HCT116 (cell line): ENCODE measurements around the gene SMAD7. TPM values are rescaled to one million over a fixed set of nuclear protein-coding genes. Genes with fewer than 3 reads are reported as not detected.

ENCODE experiments used
- ATAC-seq: fragments of 200-7000 bp; cut with Tn5 transposase; 2 replicates; pipeline ENCODE4 v1.9.1; 2020; ENCODE audit warnings: mild to moderate bottlenecking, moderate library complexity
- Bru-seq: library from RNA; stranded (reverse); fragments of 400-500 nt; gene quantifications from one replicate; lab custom pipeline; 2021; lab: Mats Ljungman, UMichigan
- BruChase-seq, 2 experiments: library from RNA; stranded (reverse); fragments of 400-500 nt; gene quantifications; one replicate each; lab custom pipeline; 2021; lab: Mats Ljungman, UMichigan
- BruUV-seq: library from RNA; stranded (reverse); fragments of 400-500 nt; replicated peaks from 2 replicates; lab custom pipeline; 2021; lab: Mats Ljungman, UMichigan
- CTCF ChIA-PET: fragments of 300-600 bp; sonication (Branson Sonifier 250); formaldehyde crosslinking; loops from one replicate; lab custom pipeline; 2021; ENCODE audit warnings: antibody characterized with exemption; lab: Charles Lee
- POLR2A ChIA-PET: fragments of 300-600, 350-600 bp; sonication (Branson Sonifier 250); formaldehyde crosslinking; loops from one replicate; lab custom pipeline; 2021; ENCODE audit warnings: antibody characterized with exemption; lab: Charles Lee
- RAD21 ChIA-PET, 2 experiments: fragments of 300-600 bp; sonication (Branson Sonifier 250); formaldehyde crosslinking; loops; one replicate each; lab custom pipeline; 2023; ENCODE audit warnings: low total read pairs in 2 of 2; ENCODE audit not compliant: uncharacterized antibody in 2 of 2, unreplicated experiment in 2 of 2, low non-redundant PET in 1 of 2; lab: Charles Lee
- DNase-seq: peaks from one replicate; pipeline ENCODE4 v3.0.0-alpha.2; 2010; ENCODE audit warnings: low read depth, low spot score
- H2AFZ ChIP-seq: fragments of 200-600 bp; shearing (Covaris generic), sonication (generic); 2 replicates; pipeline ENCODE4 v1.6.1; 2017; ENCODE audit warnings: low read depth, mixed run types, mixed read lengths, antibody characterized with exemption, low read length; ENCODE audit not compliant: poor library complexity, severe bottlenecking
- H3K27ac ChIP-seq: 2 replicates; pipeline ENCODE4 v1.5.1; 2012; ENCODE audit warnings: low read depth, low read length
- H3K27me3 ChIP-seq: fragments of 200-600 bp; sonication (generic); 2 replicates; pipeline ENCODE4 v1.6.1; 2016; ENCODE audit warnings: mixed run types, low read length, mixed read lengths; ENCODE audit not compliant: insufficient read depth
- H3K36me3 ChIP-seq, 2 experiments: fragments of 200-500 bp in 1 of 2; fragments of 200-600 bp in 1 of 2; sonication (Bioruptor generic) in 1 of 2; sonication (generic) in 1 of 2; 2 replicates each; pipeline versions ENCODE4 v1.5.1 to v1.6.1; 2014 to 2016; ENCODE audit warnings: low read length in 2 of 2, inconsistent platforms in 1 of 2, mixed read lengths in 1 of 2, mixed run types in 1 of 2; ENCODE audit not compliant: insufficient read depth in 2 of 2, control insufficient read depth in 1 of 2
- H3K4me1 ChIP-seq, 2 experiments: fragments of 200-600 bp in 1 of 2; sonication (generic) in 1 of 2; 2 replicates each; pipeline versions ENCODE4 v1.5.1 to v1.6.1; 2012 to 2017; ENCODE audit warnings: low read length in 2 of 2, inconsistent platforms in 1 of 2, mild to moderate bottlenecking in 1 of 2, mixed read lengths in 1 of 2, mixed run types in 1 of 2, moderate library complexity in 1 of 2; ENCODE audit not compliant: insufficient read depth in 2 of 2, control insufficient read depth in 1 of 2
- H3K4me2 ChIP-seq: fragments of 200-600 bp; sonication (generic); 2 replicates; pipeline ENCODE4 v1.6.1; 2017; ENCODE audit warnings: mixed run types, low read length, mixed read lengths
- H3K4me3 ChIP-seq, 2 experiments: fragments of 200-600 bp in 1 of 2; sonication (generic) in 1 of 2; replicated peaks in 1 of 2; 2 replicates each; pipeline ENCODE4 v1.5.1; 2011 to 2016; ENCODE audit warnings: low read length in 2 of 2, control low read depth in 1 of 2, low read depth in 1 of 2, mild to moderate bottlenecking in 1 of 2, mixed read lengths in 1 of 2, mixed run types in 1 of 2
- H3K79me2 ChIP-seq: fragments of 200-600 bp; sonication (generic); 2 replicates; pipeline ENCODE4 v1.6.1; 2017; ENCODE audit warnings: mild to moderate bottlenecking, mixed run types, low read length, moderate library complexity, mixed read lengths; ENCODE audit not compliant: insufficient read depth
- H3K9ac ChIP-seq: fragments of 200-600 bp; sonication (generic); 2 replicates; pipeline ENCODE4 v1.6.1; 2016; ENCODE audit warnings: low read length, mixed read lengths
- H3K9me2 ChIP-seq: fragments of 200-600 bp; sonication (generic), shearing (Covaris generic); 2 replicates; pipeline ENCODE4 v1.6.1; 2017; ENCODE audit warnings: mixed run types, mild to moderate bottlenecking, moderate library complexity; ENCODE audit not compliant: insufficient read depth
- H3K9me3 ChIP-seq, 2 experiments: fragments of 200-500 bp in 1 of 2; fragments of 200-600 bp in 1 of 2; sonication (Bioruptor generic) in 1 of 2; sonication (generic) in 1 of 2; 2 replicates each; pipeline ENCODE4 v1.6.1; 2014 to 2017; ENCODE audit warnings: low read length in 2 of 2, mixed read lengths in 2 of 2, inconsistent platforms in 1 of 2, low read depth in 1 of 2, mild to moderate bottlenecking in 1 of 2, mixed run types in 1 of 2, moderate library complexity in 1 of 2; ENCODE audit not compliant: control insufficient read depth in 1 of 2, insufficient read depth in 1 of 2
- H4K20me1 ChIP-seq: fragments of 200-600 bp; sonication (generic), shearing (Covaris generic); 2 replicates; pipeline ENCODE4 v1.6.1; 2017; ENCODE audit warnings: mixed run types, mild to moderate bottlenecking, moderate library complexity; ENCODE audit not compliant: insufficient read depth
- EZH2phosphoT487 ChIP-seq: fragments of 200-600 bp; IDR thresholded peaks from 2 replicates; pipeline ENCODE4 v1.6.1; 2018; ENCODE audit warnings: antibody characterized with exemption, borderline replicate concordance
- FOSL1 ChIP-seq: IDR thresholded peaks from 2 replicates; pipeline ENCODE4 v1.6.1; 2012; ENCODE audit warnings: low read depth
- POLR2AphosphoS5 ChIP-seq: IDR thresholded peaks from 2 replicates; pipeline ENCODE4 v1.6.1; 2011; ENCODE audit warnings: mild to moderate bottlenecking, low read depth, low read length, moderate library complexity
- SIN3A ChIP-seq: IDR thresholded peaks from 2 replicates; pipeline ENCODE4 v1.6.1; 2012; ENCODE audit warnings: low read depth
- SP1 ChIP-seq: IDR thresholded peaks from 2 replicates; pipeline ENCODE4 v1.6.1; 2012; ENCODE audit warnings: low read depth
- intact Hi-C: fragments of 100-400 bp; cut with micrococcal nuclease; formaldehyde crosslinking; loops from 2 replicates; pipeline ENCODE4 v1.10.0; 2022
- long read RNA-seq: library from polyadenylated mRNA; unstranded; transcript quantifications from one replicate; pipeline ENCODE4 v2.0.0, GENCODE V29; 2021; ENCODE audit not compliant: unreplicated experiment
- polyA plus RNA-seq: library from polyadenylated mRNA; unstranded; fragments of >200 nt; gene quantifications from 2 replicates; pipeline ENCODE4 v1.2.1, GENCODE V29; 2012; ENCODE audit warnings: missing spikeins
- total RNA-seq: library from RNA; stranded (reverse); gene quantifications from one replicate; pipeline ENCODE4 v1.2.1, GENCODE V29; 2021; ENCODE audit not compliant: unreplicated experiment

The SMAD7 gene, protein sequence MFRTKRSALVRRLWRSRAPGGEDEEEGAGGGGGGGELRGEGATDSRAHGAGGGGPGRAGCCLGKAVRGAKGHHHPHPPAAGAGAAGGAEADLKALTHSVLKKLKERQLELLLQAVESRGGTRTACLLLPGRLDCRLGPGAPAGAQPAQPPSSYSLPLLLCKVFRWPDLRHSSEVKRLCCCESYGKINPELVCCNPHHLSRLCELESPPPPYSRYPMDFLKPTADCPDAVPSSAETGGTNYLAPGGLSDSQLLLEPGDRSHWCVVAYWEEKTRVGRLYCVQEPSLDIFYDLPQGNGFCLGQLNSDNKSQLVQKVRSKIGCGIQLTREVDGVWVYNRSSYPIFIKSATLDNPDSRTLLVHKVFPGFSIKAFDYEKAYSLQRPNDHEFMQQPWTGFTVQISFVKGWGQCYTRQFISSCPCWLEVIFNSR
- total RNA-seq (7.2 TPM), Bru-seq, nascent RNA (percentile 52 among the genes with signal in this experiment), BruChase-seq, experiment 1, labeled RNA remaining after a 6-hour chase (percentile 43 among the genes with signal in this experiment), BruChase-seq, experiment 2, labeled RNA remaining after a 2-hour chase (percentile 49 among the genes with signal in this experiment)
- 3.6 and 4.2 TPM in 2 replicates for polyA plus RNA-seq
- long read RNA-seq, full-length matches to known transcripts: 13 of 17 reads
- long read RNA-seq, partial matches to known transcripts: 0 of 17 reads
- long read RNA-seq, other reads (novel, unspliced or antisense): 4 of 17 reads

DNA sequence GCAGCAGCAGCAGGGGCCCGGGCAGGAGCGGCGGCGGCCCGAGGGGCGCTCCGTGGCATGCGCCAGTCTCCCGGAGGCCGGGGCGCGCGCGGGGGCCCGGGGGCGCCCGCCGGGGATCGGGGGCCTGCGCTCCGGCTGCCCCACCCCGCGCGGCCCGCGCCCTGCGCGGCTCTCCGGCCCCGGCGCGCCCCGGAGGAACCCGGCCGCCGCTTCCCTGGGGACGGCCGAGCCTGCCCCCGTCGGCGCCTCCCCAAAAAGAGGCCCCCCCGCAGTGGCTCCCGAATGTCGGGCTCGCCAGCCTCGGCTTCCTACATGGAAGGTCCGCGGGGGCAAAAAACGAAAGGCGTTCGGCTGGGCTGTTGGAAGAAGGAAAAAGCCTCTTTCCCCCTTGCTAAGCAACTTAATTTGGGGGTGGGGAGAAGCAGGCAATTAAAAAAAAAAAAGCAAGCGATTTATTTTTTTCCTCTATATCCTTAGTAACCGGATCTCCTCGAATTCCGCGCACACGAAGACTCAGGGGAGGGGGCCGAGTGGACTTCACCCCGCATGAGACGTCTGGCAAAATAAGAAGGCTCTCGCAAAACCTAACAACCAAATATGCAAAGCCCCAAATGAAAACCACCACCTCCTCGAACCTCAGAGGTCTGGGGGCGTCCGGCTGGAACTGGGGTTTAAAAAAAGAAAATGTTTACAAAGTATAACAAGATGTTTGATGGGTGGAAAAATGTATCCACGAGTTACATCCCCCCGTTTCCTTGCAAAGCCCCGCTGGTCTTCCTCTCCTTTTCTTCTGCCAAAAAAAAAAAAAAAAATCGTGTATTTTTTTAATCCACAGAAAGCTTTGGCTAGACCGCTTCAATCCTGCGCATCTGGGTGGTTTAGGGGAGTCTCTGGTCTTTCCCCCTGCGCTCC is at the start of gene SMAD7:
SMAD7 (minus strand) TSS at position 430 of the 912 bp plus-strand sequence. CDS start 541 bp downstream, outside the sequence.
- no peaks in the 10 kb centered on the region for H3K9me2 ChIP-seq
- CTCF ChIA-PET: no interaction called here
- RAD21 ChIA-PET: no interaction called here
- H3K27me3 ChIP-seq: peaks cover 18% of the 10 kb centered on the region; the same call in 1 of the 2 replicates
- DNase-seq (no peak), ATAC-seq (no peak)
- peaks cover 49 to 79% of the 10 kb centered on the region in 2 experiments for H3K4me1 ChIP-seq
- intact Hi-C loops: no loop called here
- H3K9me3 ChIP-seq: no peaks in the 10 kb centered on the region
- H3K27ac ChIP-seq: peak within 1 kb of the TSS; percentile 56; the same call in 1 of the 2 replicates
- BruUV-seq: TSS peak; percentile 73
- H4K20me1 ChIP-seq: no peaks in the 10 kb centered on the region
- peak within 1 kb of the TSS; percentile 79 for H3K4me2 ChIP-seq
- H3K4me3 ChIP-seq: peak within 1 kb of the TSS; percentile 39 to 65
- no peak within 1 kb of the TSS for H2AFZ ChIP-seq
- TF ChIP-seq SP1: no peak
- peak; percentile 98; the same call in 1 of the 2 replicates for TF ChIP-seq EZH2phosphoT487
- peak within 1 kb of the TSS; percentile 59 for H3K9ac ChIP-seq
- no peaks in the 10 kb centered on the region for H3K36me3 ChIP-seq
- H3K79me2 ChIP-seq: peaks cover 23% of the 10 kb centered on the region
- POLR2A ChIA-PET: no interaction called here

DNA sequence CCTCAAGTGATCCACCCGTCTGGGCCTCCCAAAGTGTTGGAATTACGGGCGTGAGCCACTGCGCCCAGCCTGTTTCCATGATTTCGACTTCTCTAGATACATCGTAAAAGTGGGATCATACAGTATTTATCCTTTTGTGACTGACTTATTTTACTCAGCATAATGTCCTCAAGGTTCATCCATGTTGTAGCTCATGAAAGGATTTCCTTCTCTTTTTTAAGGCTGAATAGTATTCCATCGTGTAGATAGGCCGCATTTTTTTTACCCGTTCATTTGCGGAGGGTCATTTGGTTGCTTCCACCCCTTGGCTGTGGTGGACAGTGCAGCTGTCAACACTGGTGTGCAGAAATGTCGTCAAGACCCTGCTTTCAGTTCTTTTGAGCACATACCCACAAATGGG is 48.8 kb upstream of the SMAD7 start:
- POLR2A ChIA-PET: no interaction called here
- no TSS peak for BruUV-seq
- DNase-seq (no peak), ATAC-seq (no peak)
- Histone ChIP-seq H3K4me1 (peaks cover 31 to 44% of the 10 kb centered on the region in 2 experiments), H3K27ac (no peak overlapping the region), H3K9ac (no peak overlapping the region), H3K4me2 (no peak overlapping the region)
- no peak for TF ChIP-seq FOSL1
- TF ChIP-seq EZH2phosphoT487: no peak
- no peak for TF ChIP-seq SIN3A
- no peak for TF ChIP-seq POLR2AphosphoS5
- TF ChIP-seq, all 23 proteins: peak for 0
- ChIA-PET RAD21 (interaction anchor here in 1 of 2 experiments (0.6 kb wide), 1 partner anchor 195 kb away, joined by 4 read pairs; no protein-coding TSS in a partner anchor), CTCF (no interaction called here)
- no peak overlapping the region for H3K4me3 ChIP-seq
- intact Hi-C loops: loop anchor here (5.0 kb wide), 1 partner anchor 57 kb away; no protein-coding TSS in a partner anchor
- H3K79me2 ChIP-seq: no peaks in the 10 kb centered on the region
- H3K9me3 ChIP-seq: no peaks in the 10 kb centered on the region
- H3K36me3 ChIP-seq: no peaks in the 10 kb centered on the region
- no peaks in the 10 kb centered on the region; the same call in 1 of the 2 replicates for H3K27me3 ChIP-seq
- H3K9me2 ChIP-seq: no peaks in the 10 kb centered on the region
- no peak overlapping the region for H2AFZ ChIP-seq
- no peaks in the 10 kb centered on the region for H4K20me1 ChIP-seq
